Dermis blood vessel endothelial cell (primary cell): ENCODE measurements around the gene VWC2L. TPM values are rescaled to one million over a fixed set of nuclear protein-coding genes. Genes with fewer than 3 reads are reported as not detected.

Source experiments
- DNase-seq: peaks from one replicate; pipeline ENCODE4 v3.0.0; 2010
- total RNA-seq: library from RNA; depleted of rRNA; stranded (reverse); fragments of >200 nt; gene quantifications from 2 replicates; pipeline ENCODE4 v1.2.3, GENCODE V29; 2014

VWC2L gene
- not detected in 2 replicates for total RNA-seq

- peak; percentile 52 for DNase-seq
Measured at GRCh38 chr2:214410918-214411554, at the start of gene VWC2L. Gene VWC2L (plus strand): TSS chr2:214411054. CDS start chr2:214414194, 3,140 bp downstream.

GRCh38 chr2:214361116-214361515, 49.7 kb upstream of the VWC2L start:
- no peak for DNase-seq

GRCh38 chr2:214365549-214365948, 45.3 kb upstream of the VWC2L start:
- no peak for DNase-seq

- DNase-seq: no peak
Measured at GRCh38 chr2:214367171-214367570, 43.7 kb upstream of the VWC2L start.

- no peak for DNase-seq
Measured at GRCh38 chr2:214376618-214377285, 34.1 kb upstream of the VWC2L start.

- no peak for DNase-seq
Measured at GRCh38 chr2:214377286-214377624, 33.6 kb upstream of the VWC2L start.

- no peak for DNase-seq
Measured at GRCh38 chr2:214378455-214379103, 32.3 kb upstream of the VWC2L start.

GRCh38 chr2:214379227-214379626, 31.6 kb upstream of the VWC2L start:
- no peak for DNase-seq

- DNase-seq: no peak
Measured at GRCh38 chr2:214380681-214381080, 30.2 kb upstream of the VWC2L start.

GRCh38 chr2:214382229-214382628, 28.6 kb upstream of the VWC2L start:
- no peak for DNase-seq

GRCh38 chr2:214386720-214387119, 24.1 kb upstream of the VWC2L start:
- no peak for DNase-seq

GRCh38 chr2:214389334-214389733, 21.5 kb upstream of the VWC2L start:
- no peak for DNase-seq

- no peak for DNase-seq
Measured at GRCh38 chr2:214393796-214394195, 17.1 kb upstream of the VWC2L start.

GRCh38 chr2:214395040-214395439, 15.8 kb upstream of the VWC2L start:
- DNase-seq: no peak

GRCh38 chr2:214401580-214401979, 9.3 kb upstream of the VWC2L start:
- no peak for DNase-seq

GRCh38 chr2:214410128-214410775, 602 bp upstream of the VWC2L start:
- no peak for DNase-seq

GRCh38 chr2:214412679-214413078, 1.8 kb downstream of the VWC2L start:
- DNase-seq: no peak

GRCh38 chr2:214436470-214436869, 25.6 kb downstream of the VWC2L start:
- no peak for DNase-seq

- DNase-seq: no peak
Measured at GRCh38 chr2:214450118-214450894, 39.5 kb downstream of the VWC2L start.

- DNase-seq: no peak
Measured at GRCh38 chr2:214451516-214452275, 40.8 kb downstream of the VWC2L start.

GRCh38 chr2:214465363-214466146, 54.7 kb downstream of the VWC2L start:
- no peak for DNase-seq
